ENCODE measurements around the gene CBARP. TPM values are rescaled to one million over a fixed set of nuclear protein-coding genes. Genes with fewer than 3 reads are reported as not detected.

The CBARP gene, protein sequence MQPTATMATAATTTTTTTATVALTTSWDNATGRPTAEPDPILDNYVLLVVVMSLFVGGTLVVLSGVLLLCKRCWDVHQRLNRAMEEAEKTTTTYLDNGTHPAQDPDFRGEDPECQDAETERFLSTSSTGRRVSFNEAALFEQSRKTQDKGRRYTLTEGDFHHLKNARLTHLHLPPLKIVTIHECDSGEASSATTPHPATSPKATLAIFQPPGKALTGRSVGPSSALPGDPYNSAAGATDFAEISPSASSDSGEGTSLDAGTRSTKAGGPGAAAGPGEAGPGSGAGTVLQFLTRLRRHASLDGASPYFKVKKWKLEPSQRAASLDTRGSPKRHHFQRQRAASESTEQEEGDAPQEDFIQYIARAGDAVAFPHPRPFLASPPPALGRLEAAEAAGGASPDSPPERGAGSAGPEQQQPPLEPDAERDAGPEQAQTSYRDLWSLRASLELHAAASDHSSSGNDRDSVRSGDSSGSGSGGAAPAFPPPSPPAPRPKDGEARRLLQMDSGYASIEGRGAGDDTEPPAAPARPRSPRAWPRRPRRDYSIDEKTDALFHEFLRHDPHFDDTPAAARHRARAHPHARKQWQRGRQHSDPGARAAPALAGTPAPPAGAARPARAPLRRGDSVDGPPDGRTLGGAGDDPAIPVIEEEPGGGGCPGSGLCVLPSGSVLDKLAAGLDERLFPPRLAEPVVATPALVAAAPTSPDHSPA
- 2.3 to 4.0 TPM (median 3.7 TPM) in 5 replicates for total RNA-seq (2022; extraction: Qiagen RNA extraction; ENCODE audit: low read depth)

DNA sequence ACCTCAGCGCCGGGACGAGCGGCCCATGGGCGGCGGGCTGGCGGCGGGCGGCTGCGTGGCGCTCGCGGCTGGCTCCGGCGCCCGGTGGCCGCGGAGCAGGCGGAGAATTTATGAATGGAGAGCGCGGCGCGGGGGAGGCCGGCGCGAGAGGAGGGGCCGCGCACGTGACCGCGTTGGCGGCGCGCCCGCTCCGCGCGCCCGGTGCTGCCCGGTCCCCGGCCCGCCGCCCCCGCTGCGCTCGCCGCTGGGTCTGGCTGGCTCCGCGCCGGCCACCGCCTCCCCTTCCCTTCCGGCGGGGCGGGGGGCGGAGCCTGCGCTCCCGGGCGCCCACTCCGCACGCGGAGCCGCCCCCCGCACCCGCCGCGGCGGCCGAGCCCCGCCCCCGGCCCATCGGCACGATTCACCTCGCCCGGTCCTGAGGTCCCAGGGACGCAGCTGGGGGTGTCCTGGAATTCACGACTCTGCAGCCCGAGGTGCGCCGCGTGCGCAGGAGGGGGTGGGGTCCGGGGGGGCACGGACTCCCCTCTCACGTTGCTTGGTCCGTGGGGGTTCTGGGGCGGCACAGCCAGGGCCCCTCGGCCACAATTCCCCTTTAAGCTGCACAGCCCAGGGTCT is at the start of gene CBARP:
Gene CBARP (minus strand): TSS at position 252 of the 615 bp plus-strand sequence. CDS start 1,905 bp downstream, outside the sequence.

DNA sequence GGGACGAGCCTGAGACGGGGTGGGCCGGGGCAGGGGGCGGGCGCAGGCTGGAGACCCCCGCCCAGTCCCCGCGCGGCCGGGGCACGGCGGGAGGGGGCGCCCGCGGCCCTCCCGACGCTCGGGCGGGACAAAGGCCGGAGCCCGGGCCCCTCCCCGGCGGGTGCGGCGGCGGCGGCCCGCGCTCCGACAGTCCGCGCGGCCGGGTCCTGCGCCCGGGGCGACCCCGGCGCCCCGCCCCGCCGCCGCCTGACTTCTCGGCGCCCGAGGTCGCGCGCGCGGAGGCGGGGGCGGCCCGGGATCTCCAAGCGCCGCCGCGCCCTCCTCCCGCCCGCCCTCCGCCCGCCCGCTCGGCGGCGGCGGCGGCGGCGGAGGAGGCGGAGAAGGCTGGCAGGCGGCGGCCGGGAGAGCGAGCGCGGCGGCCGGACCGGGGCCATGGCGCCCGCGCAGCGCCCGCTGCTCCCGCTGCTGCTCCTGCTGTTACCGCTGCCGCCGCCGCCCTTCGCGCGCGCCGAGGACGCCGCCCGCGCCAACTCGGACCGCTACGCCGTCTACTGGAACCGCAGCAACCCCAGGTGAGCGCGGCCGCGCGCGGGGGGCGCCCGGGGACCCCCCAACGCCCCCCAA is 48.0 kb upstream of the CBARP start, which contains the start of gene EFNA2:
Gene EFNA2 (plus strand): TSS at position 137 of the 624 bp plus-strand sequence. CDS start 296 bp downstream, at position 433.

DNA sequence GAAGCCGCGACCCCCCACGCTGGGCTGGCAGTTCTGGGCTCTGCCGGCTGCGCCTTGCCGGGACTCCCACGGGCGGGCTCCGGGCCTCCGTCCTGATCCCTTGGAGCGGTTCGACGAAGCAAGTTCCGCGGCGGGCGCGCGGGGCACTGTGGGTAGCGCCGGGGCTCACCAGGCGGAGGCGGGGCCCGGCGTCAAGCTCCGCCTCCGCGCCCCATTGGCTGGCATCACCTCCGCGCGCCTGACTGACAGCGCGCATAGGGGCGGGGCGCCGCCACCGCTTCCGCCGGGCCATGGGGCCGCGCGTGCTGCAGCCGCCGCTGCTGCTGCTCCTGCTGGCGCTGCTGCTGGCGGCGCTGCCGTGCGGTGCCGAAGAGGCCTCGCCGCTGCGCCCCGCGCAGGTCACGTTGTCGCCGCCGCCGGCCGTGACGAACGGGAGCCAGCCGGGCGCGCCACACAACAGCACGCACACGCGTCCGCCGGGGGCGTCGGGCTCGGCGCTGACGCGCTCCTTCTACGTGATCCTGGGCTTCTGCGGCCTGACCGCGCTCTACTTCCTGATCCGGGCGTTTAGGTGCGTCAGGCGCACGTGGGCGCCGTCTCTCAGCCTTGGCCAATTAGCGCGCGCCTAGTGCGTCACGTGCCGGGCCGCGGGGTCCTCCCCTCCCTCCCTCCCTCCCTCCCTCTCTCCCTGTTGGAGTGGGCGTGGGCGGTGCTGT is 37.6 kb upstream of the CBARP start, which contains the start of gene FAM174C:
Gene FAM174C (plus strand): TSS at position 271 of the 716 bp plus-strand sequence. CDS start 20 bp downstream, at position 291.

DNA sequence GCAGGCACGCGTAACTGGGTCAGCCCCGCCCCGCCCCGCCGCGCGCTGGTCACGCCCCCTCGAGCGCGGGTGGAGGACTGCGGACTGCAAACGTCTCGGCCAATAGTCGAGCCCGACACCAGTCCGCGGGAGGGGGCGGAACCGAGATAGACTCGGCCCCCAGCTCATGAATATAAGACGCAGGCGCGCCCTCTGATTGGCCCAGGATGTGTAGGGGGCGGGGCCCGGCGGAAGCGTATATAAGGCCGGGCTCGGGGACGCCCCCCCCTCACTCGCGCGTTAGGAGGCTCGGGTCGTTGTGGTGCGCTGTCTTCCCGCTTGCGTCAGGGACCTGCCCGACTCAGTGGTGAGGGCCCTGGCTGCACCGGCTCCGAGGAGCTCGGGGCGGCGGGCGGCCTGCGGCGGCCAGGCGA is 31.3 kb upstream of the CBARP start, which contains the start of gene CIRBP:
Gene CIRBP (plus strand): TSS at position 268 of the 413 bp plus-strand sequence. CDS start 1,602 bp downstream, outside the sequence.

DNA sequence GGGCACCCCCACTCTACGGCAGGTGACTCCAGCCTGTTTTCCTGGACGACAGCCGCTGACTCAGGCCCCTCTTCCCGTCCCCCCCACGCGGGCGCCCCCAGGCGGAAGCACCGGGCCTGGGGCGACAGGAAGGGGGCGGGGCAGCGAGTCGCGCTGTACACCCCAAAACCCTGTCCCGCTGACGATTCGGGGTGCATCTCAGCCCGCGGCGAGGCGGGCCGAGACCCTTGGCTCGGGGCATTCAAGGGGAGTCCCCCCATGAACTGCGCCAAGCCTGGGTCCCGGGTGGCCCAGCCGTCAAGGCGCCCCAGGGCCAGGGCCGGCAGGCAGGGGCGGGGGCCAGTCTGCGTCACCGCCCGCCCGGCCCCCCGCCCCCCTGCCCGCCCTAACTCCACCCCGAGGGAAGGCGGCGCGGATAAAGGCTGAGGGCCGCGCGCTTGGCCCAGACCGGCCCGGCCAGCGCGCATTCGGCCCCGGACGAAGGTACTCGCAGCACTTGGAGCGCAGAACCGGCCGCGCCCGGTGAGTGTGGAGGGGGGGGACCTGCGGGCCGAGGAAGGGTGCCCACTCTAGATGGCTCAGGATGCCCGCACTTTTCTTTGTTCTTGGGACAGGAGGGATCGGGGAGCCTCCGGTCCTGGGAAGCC is 10.5 kb upstream of the CBARP start, which contains the start of gene MIDN:
Gene MIDN (plus strand): TSS at position 445 of the 647 bp plus-strand sequence. CDS start 1,714 bp downstream, outside the sequence.

DNA sequence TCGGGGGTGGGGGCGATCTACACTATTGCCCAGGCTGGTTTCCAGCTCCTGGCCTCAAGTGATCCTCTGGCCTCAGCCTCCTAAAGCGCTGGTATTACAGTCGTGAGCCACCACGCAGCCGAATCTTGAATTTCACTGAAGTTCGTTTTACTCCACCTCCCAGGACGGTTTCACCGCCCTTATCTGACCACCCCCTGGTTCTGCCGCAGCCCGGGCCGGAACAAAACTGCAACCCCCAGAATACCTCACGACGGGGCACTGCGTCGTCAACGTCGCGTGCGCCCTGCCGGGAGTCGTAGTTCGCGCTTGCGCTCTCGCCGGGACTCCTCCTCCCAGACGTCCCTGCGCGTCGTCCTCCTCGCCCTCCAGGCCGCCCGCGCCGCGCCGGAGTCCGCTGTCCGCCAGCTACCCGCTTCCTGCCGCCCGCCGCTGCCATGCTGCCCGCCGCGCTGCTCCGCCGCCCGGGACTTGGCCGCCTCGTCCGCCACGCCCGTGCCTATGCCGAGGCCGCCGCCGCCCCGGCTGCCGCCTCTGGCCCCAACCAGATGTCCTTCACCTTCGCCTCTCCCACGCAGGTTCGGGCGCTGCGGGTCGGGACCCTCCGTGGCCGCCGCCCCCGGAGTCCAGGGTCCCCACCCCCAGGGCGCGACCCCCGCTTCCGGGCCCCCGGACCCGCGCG is 3.8 kb upstream of the CBARP start, which contains the start of gene ATP5F1D:
Gene ATP5F1D (plus strand): TSS at position 335 of the 679 bp plus-strand sequence. CDS start 100 bp downstream, at position 435.

DNA sequence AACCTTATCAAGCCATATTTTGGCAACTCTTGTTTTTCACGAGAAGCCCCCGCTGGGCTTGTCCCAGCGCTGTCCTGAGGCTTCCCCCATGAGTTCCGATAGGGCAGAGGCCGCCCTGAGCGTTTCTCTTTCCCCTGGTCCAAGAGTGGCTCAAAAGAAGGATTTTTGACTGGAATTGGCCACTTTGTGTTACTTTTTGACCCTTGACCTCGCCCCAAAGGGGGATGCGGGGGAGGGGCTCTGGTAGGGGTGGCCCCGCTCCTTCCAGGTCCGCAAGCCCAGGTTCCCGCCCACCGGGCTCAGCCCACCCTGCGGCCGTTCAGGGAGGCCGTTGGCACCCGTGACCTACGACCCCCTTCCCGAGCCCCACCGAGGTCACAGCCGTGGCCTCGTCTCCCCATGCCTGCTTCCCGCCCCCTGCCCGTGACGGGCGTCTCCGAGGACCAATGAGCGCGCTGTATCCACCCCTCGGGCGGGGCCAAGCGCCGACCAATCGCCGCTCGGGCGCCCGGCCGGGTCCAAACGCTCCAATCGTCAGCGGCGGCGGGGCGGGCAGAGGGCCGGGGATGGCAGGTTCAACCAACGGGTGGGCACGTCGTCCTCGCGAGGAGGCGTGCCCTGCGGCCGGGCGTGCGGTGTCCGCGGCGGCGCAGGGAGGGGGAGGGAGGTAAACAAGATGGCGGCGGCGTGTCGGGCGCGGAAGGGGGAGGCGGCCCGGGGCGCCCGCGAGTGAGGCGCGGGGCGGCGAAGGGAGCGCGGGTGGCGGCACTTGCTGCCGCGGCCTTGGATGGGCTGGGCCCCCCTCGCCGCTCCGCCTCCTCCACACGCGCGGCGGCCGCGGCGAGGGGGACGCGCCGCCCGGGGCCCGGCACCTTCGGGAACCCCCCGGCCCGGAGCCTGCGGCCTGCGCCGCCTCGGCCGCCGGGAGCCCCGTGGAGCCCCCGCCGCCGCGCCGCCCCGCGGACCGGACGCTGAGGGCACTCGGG is 32.4 kb downstream of the CBARP start, which contains the start of gene STK11:
Gene STK11 (plus strand): TSS at position 665 of the 986 bp plus-strand sequence. CDS start 1,136 bp downstream, outside the sequence.

Other genes with a start within 250 kb of the CBARP start
- gene GRIN3B, start 237.6 kb downstream of the CBARP start, total RNA-seq (2022; extraction: Qiagen RNA extraction; ENCODE audit: low read depth) = 1.1 to 2.9 TPM (median 2.4 TPM) in 5 replicates
- 72.8 to 115 TPM (median 101 TPM) in 5 replicates for gene TMEM259, start 216.9 kb downstream of the CBARP start, total RNA-seq (2022; extraction: Qiagen RNA extraction; ENCODE audit: low read depth)
- not detected in 5 replicates for gene RNU6-2, start 216.5 kb downstream of the CBARP start, total RNA-seq (2022; extraction: Qiagen RNA extraction; ENCODE audit: low read depth)
- 48.4 to 58.7 TPM (median 53.6 TPM) in 5 replicates for gene CNN2, start 211.4 kb downstream of the CBARP start, total RNA-seq (2022; extraction: Qiagen RNA extraction; ENCODE audit: low read depth)
- 4.6 to 9.3 TPM (median 8.6 TPM) in 5 replicates for gene ABCA7, start 197.9 kb downstream of the CBARP start, total RNA-seq (2022; extraction: Qiagen RNA extraction; ENCODE audit: low read depth)
- gene ARHGAP45, start 170.8 kb downstream of the CBARP start, total RNA-seq (2022; extraction: Qiagen RNA extraction; ENCODE audit: low read depth) = 1.1 to 2.0 TPM (median 1.9 TPM) in 5 replicates
- 197 to 246 TPM (median 217 TPM) in 5 replicates for gene POLR2E, start 142.6 kb downstream of the CBARP start, total RNA-seq (2022; extraction: Qiagen RNA extraction; ENCODE audit: low read depth)
- gene GPX4, start 134.0 kb downstream of the CBARP start, total RNA-seq (2022; extraction: Qiagen RNA extraction; ENCODE audit: low read depth) = 425 to 478 TPM (median 449 TPM) in 5 replicates
- gene SBNO2, start 63.7 kb downstream of the CBARP start, total RNA-seq (2022; extraction: Qiagen RNA extraction; ENCODE audit: low read depth) = 31.3 to 51.9 TPM (median 45.6 TPM) in 5 replicates
- 31.5 to 40.8 TPM (median 39.5 TPM) in 5 replicates for gene STK11, start 32.2 kb downstream of the CBARP start, total RNA-seq (2022; extraction: Qiagen RNA extraction; ENCODE audit: low read depth)
- gene ATP5F1D, start 3.7 kb upstream of the CBARP start, total RNA-seq (2022; extraction: Qiagen RNA extraction; ENCODE audit: low read depth) = 82.4 to 163 TPM (median 149 TPM) in 5 replicates
- 42.1 to 48.9 TPM (median 48.2 TPM) in 5 replicates for gene MIDN, start 10.6 kb upstream of the CBARP start, total RNA-seq (2022; extraction: Qiagen RNA extraction; ENCODE audit: low read depth)
- gene CIRBP, start 31.3 kb upstream of the CBARP start, total RNA-seq (2022; extraction: Qiagen RNA extraction; ENCODE audit: low read depth) = 89.0 to 226 TPM (median 98.8 TPM) in 5 replicates
- gene FAM174C, start 37.5 kb upstream of the CBARP start, total RNA-seq (2022; extraction: Qiagen RNA extraction; ENCODE audit: low read depth) = 50.5 to 96.1 TPM (median 82.6 TPM) in 5 replicates
- 1.1 to 2.1 TPM (median 1.4 TPM) in 5 replicates for gene EFNA2, start 47.9 kb upstream of the CBARP start, total RNA-seq (2022; extraction: Qiagen RNA extraction; ENCODE audit: low read depth)
- gene NDUFS7, start 145.9 kb upstream of the CBARP start, total RNA-seq (2022; extraction: Qiagen RNA extraction; ENCODE audit: low read depth) = 61.3 to 78.6 TPM (median 70.3 TPM) in 5 replicates
- 25.1 to 40.6 TPM (median 35.1 TPM) in 5 replicates for gene GAMT, start 163.5 kb upstream of the CBARP start, total RNA-seq (2022; extraction: Qiagen RNA extraction; ENCODE audit: low read depth)
- 81.3 to 109 TPM (median 103 TPM) in 5 replicates for gene DAZAP1, start 169.6 kb upstream of the CBARP start, total RNA-seq (2022; extraction: Qiagen RNA extraction; ENCODE audit: low read depth)
- 1,625 to 1,906 TPM (median 1,687 TPM) in 5 replicates for gene RPS15, start 200.4 kb upstream of the CBARP start, total RNA-seq (2022; extraction: Qiagen RNA extraction; ENCODE audit: low read depth)
- gene APC2, start 212.1 kb upstream of the CBARP start, total RNA-seq (2022; extraction: Qiagen RNA extraction; ENCODE audit: low read depth) = 0.91 to 2.5 TPM (median 2.0 TPM) in 5 replicates
- gene C19orf25, start 241.2 kb upstream of the CBARP start, total RNA-seq (2022; extraction: Qiagen RNA extraction; ENCODE audit: low read depth) = 10.9 to 20.9 TPM (median 20.3 TPM) in 5 replicates